GM12864 (cell line): ENCODE data around the gene S100A3.

Experiments used
- DNase-seq: peaks from one replicate; pipeline ENCODE4 v3.0.0-alpha.2; 2011; ENCODE audit warnings: low read depth
- H3K4me3 ChIP-seq: 2 replicates; pipeline ENCODE4 v1.5.1; 2011; ENCODE audit warnings: mild to moderate bottlenecking, low read depth, low read length, control low read depth
- CTCF ChIP-seq: IDR thresholded peaks from 2 replicates; pipeline ENCODE4 v1.5.1; 2011; ENCODE audit warnings: low read depth, mild to moderate bottlenecking, moderate library complexity, low read length, control low read depth, inconsistent platforms; ENCODE audit errors: missing control alignments

Gene S100A3

GRCh38 chr1:153561466-153561985 is 12.5 kb upstream of the S100A3 start:
- no peak for DNase-seq

GRCh38 chr1:153560771-153561465 is 11.9 kb upstream of the S100A3 start:
- no peak overlapping the region for H3K4me3 ChIP-seq
- TF ChIP-seq CTCF: no peak
- no peak for DNase-seq

More at GRCh38 chr1:153561466-153561985, 12.5 kb upstream of the S100A3 start:
- no peak for TF ChIP-seq CTCF
- no peak overlapping the region for H3K4me3 ChIP-seq

GRCh38 chr1:153560241-153560640 is 11.2 kb upstream of the S100A3 start:
- TF ChIP-seq CTCF: no peak
- DNase-seq: no peak
- no peak overlapping the region for H3K4me3 ChIP-seq

GRCh38 chr1:153557877-153558276 is 8.8 kb upstream of the S100A3 start:
- no peak for TF ChIP-seq CTCF
- H3K4me3 ChIP-seq: no peak overlapping the region
- DNase-seq: no peak

- no peak overlapping the region for H3K4me3 ChIP-seq
- DNase-seq: no peak
- no peak for TF ChIP-seq CTCF
Measured at GRCh38 chr1:153556348-153556747, 7.3 kb upstream of the S100A3 start.

- no peak for DNase-seq
- TF ChIP-seq CTCF: no peak
Measured at GRCh38 chr1:153553830-153554541, 4.9 kb upstream of the S100A3 start.

More at GRCh38 chr1:153553830-153554541, 4.9 kb upstream of the S100A3 start:
- H3K4me3 ChIP-seq: no peak overlapping the region
